BLaER1 (cell line): ENCODE measurements around the gene BMP5.

Experiments used
- H3K27ac ChIP-seq: shearing (Covaris generic); formaldehyde crosslinking; 2 replicates; pipeline ENCODE4 v1.8.1; 2022
- H3K27me3 ChIP-seq: shearing (Covaris generic); formaldehyde crosslinking; 2 replicates; pipeline ENCODE4 v1.8.1; 2022
- H3K36me3 ChIP-seq: shearing (Covaris generic); formaldehyde crosslinking; 2 replicates; pipeline ENCODE4 v1.8.1; 2022
- H3K4me1 ChIP-seq: shearing (Covaris generic); formaldehyde crosslinking; 2 replicates; pipeline ENCODE4 v1.8.1; 2022
- H3K4me2 ChIP-seq: shearing (Covaris generic); formaldehyde crosslinking; 2 replicates; pipeline ENCODE4 v1.8.1; 2022
- H3K4me3 ChIP-seq: shearing (Covaris generic); formaldehyde crosslinking; 2 replicates; pipeline ENCODE4 v1.8.1; 2022
- H3K9ac ChIP-seq: shearing (Covaris generic); formaldehyde crosslinking; 2 replicates; pipeline ENCODE4 v1.8.1; 2022
- H3K9me3 ChIP-seq: shearing (Covaris generic); formaldehyde crosslinking; 2 replicates; pipeline ENCODE4 v1.8.1; 2022
- H4K20me1 ChIP-seq: shearing (Covaris generic); formaldehyde crosslinking; 2 replicates; pipeline ENCODE4 v1.8.1; 2022
- Cebpa-rat ChIP-seq: shearing (Covaris generic); IDR thresholded peaks from 2 replicates; pipeline ENCODE4 v1.8.1; 2022

Gene BMP5

GRCh38 chr6:55839080-55839479, 36.3 kb downstream of the BMP5 start:
- H3K27me3 ChIP-seq, result no peaks in the 10 kb centered on the region
- no peak overlapping the region for H3K27ac ChIP-seq
- H3K9ac ChIP-seq, result no peak overlapping the region
- no peak overlapping the region for H3K4me2 ChIP-seq
- no peaks in the 10 kb centered on the region for H3K36me3 ChIP-seq
- H3K9me3 ChIP-seq, result no peaks in the 10 kb centered on the region
- H3K4me1 ChIP-seq, result no peaks in the 10 kb centered on the region
- TF ChIP-seq Cebpa-rat, result no peak
- no peaks in the 10 kb centered on the region for H4K20me1 ChIP-seq
- H3K4me3 ChIP-seq, result no peak overlapping the region

- H3K36me3 ChIP-seq, result no peaks in the 10 kb centered on the region
- no peak for TF ChIP-seq Cebpa-rat
- H3K27me3 ChIP-seq, result no peaks in the 10 kb centered on the region
- H3K4me2 ChIP-seq, result no peak overlapping the region
- no peaks in the 10 kb centered on the region for H4K20me1 ChIP-seq
- no peaks in the 10 kb centered on the region for H3K9me3 ChIP-seq
- H3K4me3 ChIP-seq, result no peak overlapping the region
- no peak overlapping the region for H3K27ac ChIP-seq
- no peak overlapping the region for H3K9ac ChIP-seq
- H3K4me1 ChIP-seq, result no peaks in the 10 kb centered on the region
Observed at GRCh38 chr6:55836945-55837344, 38.4 kb downstream of the BMP5 start.

GRCh38 chr6:55836481-55836880, 38.9 kb downstream of the BMP5 start:
- H3K4me2 ChIP-seq, result no peak overlapping the region
- no peaks in the 10 kb centered on the region for H3K36me3 ChIP-seq
- no peak overlapping the region for H3K27ac ChIP-seq
- H4K20me1 ChIP-seq, result no peaks in the 10 kb centered on the region
- no peak overlapping the region for H3K9ac ChIP-seq
- no peak for TF ChIP-seq Cebpa-rat
- no peaks in the 10 kb centered on the region for H3K27me3 ChIP-seq
- H3K4me1 ChIP-seq, result no peaks in the 10 kb centered on the region
- no peaks in the 10 kb centered on the region for H3K9me3 ChIP-seq
- no peak overlapping the region for H3K4me3 ChIP-seq

- no peak overlapping the region for H3K4me3 ChIP-seq
- no peak for TF ChIP-seq Cebpa-rat
- H3K4me2 ChIP-seq, result no peak overlapping the region
- H3K9ac ChIP-seq, result no peak overlapping the region
- no peaks in the 10 kb centered on the region for H3K9me3 ChIP-seq
- H4K20me1 ChIP-seq, result no peaks in the 10 kb centered on the region
- no peak overlapping the region for H3K27ac ChIP-seq
- H3K27me3 ChIP-seq, result no peaks in the 10 kb centered on the region
- H3K36me3 ChIP-seq, result no peaks in the 10 kb centered on the region
- no peaks in the 10 kb centered on the region for H3K4me1 ChIP-seq
Observed at GRCh38 chr6:55835220-55835619, 40.2 kb downstream of the BMP5 start.

GRCh38 chr6:55833284-55833683, 42.1 kb downstream of the BMP5 start:
- no peaks in the 10 kb centered on the region for H4K20me1 ChIP-seq
- no peak overlapping the region for H3K4me3 ChIP-seq
- no peak overlapping the region for H3K27ac ChIP-seq
- no peak overlapping the region for H3K4me2 ChIP-seq
- H3K9me3 ChIP-seq, result no peaks in the 10 kb centered on the region
- no peak for TF ChIP-seq Cebpa-rat
- no peaks in the 10 kb centered on the region for H3K4me1 ChIP-seq
- no peaks in the 10 kb centered on the region for H3K36me3 ChIP-seq
- no peak overlapping the region for H3K9ac ChIP-seq
- no peaks in the 10 kb centered on the region for H3K27me3 ChIP-seq

GRCh38 chr6:55827818-55828522, 47.4 kb downstream of the BMP5 start:
- Histone ChIP-seq H3K36me3 (no peaks in the 10 kb centered on the region), H4K20me1 (no peaks in the 10 kb centered on the region), H3K4me1 (no peaks in the 10 kb centered on the region), H3K27me3 (no peaks in the 10 kb centered on the region), H3K4me2 (no peak overlapping the region), H3K9ac (no peak overlapping the region), H3K4me3 (no peak overlapping the region), H3K9me3 (no peaks in the 10 kb centered on the region), H3K27ac (no peak overlapping the region)
- TF ChIP-seq Cebpa-rat, result no peak

- H3K9ac ChIP-seq, result no peak overlapping the region
- H3K9me3 ChIP-seq, result no peaks in the 10 kb centered on the region
- no peak overlapping the region for H3K4me2 ChIP-seq
- H3K27ac ChIP-seq, result no peak overlapping the region
- no peaks in the 10 kb centered on the region for H4K20me1 ChIP-seq
- no peaks in the 10 kb centered on the region for H3K27me3 ChIP-seq
- no peak overlapping the region for H3K4me3 ChIP-seq
- no peaks in the 10 kb centered on the region for H3K4me1 ChIP-seq
- no peaks in the 10 kb centered on the region for H3K36me3 ChIP-seq
- no peak for TF ChIP-seq Cebpa-rat
Observed at GRCh38 chr6:55826941-55827340, 48.4 kb downstream of the BMP5 start.

- Histone ChIP-seq H3K4me3 (no peak overlapping the region), H3K4me2 (no peak overlapping the region), H3K27ac (no peak overlapping the region), H3K27me3 (no peaks in the 10 kb centered on the region), H3K9ac (no peak overlapping the region), H3K9me3 (no peaks in the 10 kb centered on the region), H3K36me3 (no peaks in the 10 kb centered on the region), H3K4me1 (no peaks in the 10 kb centered on the region), H4K20me1 (no peaks in the 10 kb centered on the region)
- no peak for TF ChIP-seq Cebpa-rat
Observed at GRCh38 chr6:55825402-55826051, 49.9 kb downstream of the BMP5 start.

- Histone ChIP-seq H4K20me1 (no peaks in the 10 kb centered on the region), H3K27ac (no peak overlapping the region), H3K4me3 (no peak overlapping the region), H3K36me3 (no peaks in the 10 kb centered on the region), H3K27me3 (no peaks in the 10 kb centered on the region), H3K4me1 (no peaks in the 10 kb centered on the region), H3K9ac (no peak overlapping the region), H3K9me3 (no peaks in the 10 kb centered on the region), H3K4me2 (no peak overlapping the region)
- no peak for TF ChIP-seq Cebpa-rat
Observed at GRCh38 chr6:55822815-55823214, 52.6 kb downstream of the BMP5 start.

GRCh38 chr6:55822005-55822404, 53.4 kb downstream of the BMP5 start:
- Histone ChIP-seq H3K27ac (no peak overlapping the region), H3K4me3 (no peak overlapping the region)
- TF ChIP-seq Cebpa-rat, result no peak

More at GRCh38 chr6:55822005-55822404, 53.4 kb downstream of the BMP5 start:
- Histone ChIP-seq H3K4me2 (no peak overlapping the region), H3K27me3 (no peaks in the 10 kb centered on the region), H3K9ac (no peak overlapping the region), H3K36me3 (no peaks in the 10 kb centered on the region), H3K9me3 (no peaks in the 10 kb centered on the region), H4K20me1 (no peaks in the 10 kb centered on the region), H3K4me1 (no peaks in the 10 kb centered on the region)
